A673 (cell line): ENCODE measurements around the gene CRYBG3.

Experiments
- EZH2 ChIP-seq: fragments of 200-600 bp; sonication (generic); IDR thresholded peaks from 2 replicates; pipeline ENCODE4 v1.6.1; 2017; ENCODE audit warnings: borderline replicate concordance, low read depth, mild to moderate bottlenecking, mixed read lengths, antibody characterized with exemption, low read length; ENCODE audit not compliant: poor library complexity, severe bottlenecking
- TF ChIP-seq, protein P1 (sequence below): fragments of 300-800, 200-600 bp; sonication (generic); conservative IDR thresholded peaks from 2 replicates; pipeline ENCODE4 v1.5.1; 2017; ENCODE audit warnings: low read depth, mild to moderate bottlenecking, antibody characterized with exemption, low read length, moderate library complexity, mixed read lengths

- TF ChIP-seq, protein P1, sequence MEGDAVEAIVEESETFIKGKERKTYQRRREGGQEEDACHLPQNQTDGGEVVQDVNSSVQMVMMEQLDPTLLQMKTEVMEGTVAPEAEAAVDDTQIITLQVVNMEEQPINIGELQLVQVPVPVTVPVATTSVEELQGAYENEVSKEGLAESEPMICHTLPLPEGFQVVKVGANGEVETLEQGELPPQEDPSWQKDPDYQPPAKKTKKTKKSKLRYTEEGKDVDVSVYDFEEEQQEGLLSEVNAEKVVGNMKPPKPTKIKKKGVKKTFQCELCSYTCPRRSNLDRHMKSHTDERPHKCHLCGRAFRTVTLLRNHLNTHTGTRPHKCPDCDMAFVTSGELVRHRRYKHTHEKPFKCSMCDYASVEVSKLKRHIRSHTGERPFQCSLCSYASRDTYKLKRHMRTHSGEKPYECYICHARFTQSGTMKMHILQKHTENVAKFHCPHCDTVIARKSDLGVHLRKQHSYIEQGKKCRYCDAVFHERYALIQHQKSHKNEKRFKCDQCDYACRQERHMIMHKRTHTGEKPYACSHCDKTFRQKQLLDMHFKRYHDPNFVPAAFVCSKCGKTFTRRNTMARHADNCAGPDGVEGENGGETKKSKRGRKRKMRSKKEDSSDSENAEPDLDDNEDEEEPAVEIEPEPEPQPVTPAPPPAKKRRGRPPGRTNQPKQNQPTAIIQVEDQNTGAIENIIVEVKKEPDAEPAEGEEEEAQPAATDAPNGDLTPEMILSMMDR: 0 out of 2 replicates have a peak, but pooled peaks have one; percentile 26
- TF ChIP-seq EZH2: no peak
These were observed at the start of gene CRYBG3 for GRCh38 chr3:97821774-97822358.
